ENCODE measurements around the gene SNX7.

Gene SNX7

DNA sequence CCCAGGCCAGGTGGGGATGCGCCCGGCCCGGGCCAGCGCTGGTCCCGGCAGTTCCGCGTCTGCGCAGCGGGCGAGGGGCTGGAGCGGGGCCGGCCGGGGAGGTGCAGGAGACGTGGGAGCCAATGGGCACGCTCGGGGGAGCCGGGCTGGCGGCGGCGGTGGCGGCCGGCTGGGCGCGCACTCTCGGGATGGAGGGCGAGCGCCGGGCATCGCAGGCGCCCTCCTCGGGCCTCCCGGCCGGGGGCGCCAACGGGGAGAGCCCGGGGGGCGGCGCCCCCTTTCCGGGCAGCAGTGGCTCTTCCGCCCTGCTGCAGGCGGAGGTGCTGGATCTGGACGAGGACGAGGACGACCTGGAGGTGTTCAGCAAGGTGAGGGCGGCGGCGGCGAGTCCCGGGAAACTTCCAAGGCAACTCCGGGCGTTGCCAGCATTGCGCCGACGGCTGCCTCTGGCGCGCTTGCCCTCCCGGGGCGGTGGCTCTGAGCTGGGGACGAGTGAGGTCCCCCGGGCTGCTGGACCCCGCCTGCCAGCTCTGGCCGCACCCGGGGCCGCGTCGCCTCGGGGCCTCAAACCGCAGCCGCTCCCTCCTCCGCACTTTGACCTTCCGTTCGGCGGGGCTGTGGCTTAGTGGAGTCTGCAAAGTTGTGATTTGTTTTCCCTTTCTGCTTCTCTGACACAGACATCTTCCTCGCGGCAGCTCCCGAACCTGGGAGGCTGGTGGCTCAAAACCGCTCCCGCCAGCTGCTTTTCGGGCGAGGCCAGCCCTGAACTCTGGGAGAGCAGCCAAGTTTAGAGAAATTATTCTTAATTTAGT, at the start of gene SNX7:
SNX7 (plus strand) TSS at position 178 of the 812 bp plus-strand sequence; CDS start at position 189, 11 bp downstream.
- H3K4me3 Mint-ChIP-seq = peak within 1 kb of the TSS; percentile 81
- no peaks in the 10 kb centered on the region for H3K36me3 Mint-ChIP-seq (ENCODE audit: insufficient read depth)
- no peak within 1 kb of the TSS for H3K27ac Mint-ChIP-seq (ENCODE audit: low read depth)
- H3K4me1 Mint-ChIP-seq = peaks cover 10% of the 10 kb centered on the region
- H3K27me3 Mint-ChIP-seq = peaks cover 71% of the 10 kb centered on the region
- ATAC-seq (replicated peaks; ENCODE audit: extremely low read depth, poor library complexity, severe bottlenecking) (no peak), DNase-seq (ENCODE audit: low spot score in 2 of 2) (no peak)
- no peaks in the 10 kb centered on the region for H3K9me3 Mint-ChIP-seq

- ATAC-seq (replicated peaks; ENCODE audit: extremely low read depth, poor library complexity, severe bottlenecking) = no peak
- Mint-ChIP-seq H3K4me3 (no peak overlapping the region), H3K9me3 (no peaks in the 10 kb centered on the region), H3K27me3 (peaks cover 8% of the 10 kb centered on the region), H3K36me3 (ENCODE audit: insufficient read depth) (peaks cover 1% of the 10 kb centered on the region), H3K4me1 (no peaks in the 10 kb centered on the region), H3K27ac (ENCODE audit: low read depth) (no peak overlapping the region)
- no peak for DNase-seq (ENCODE audit: low spot score in 2 of 2)
These were observed 24.2 kb upstream of the SNX7 start for GRCh38 chr1:98637316-98637715.

DNA sequence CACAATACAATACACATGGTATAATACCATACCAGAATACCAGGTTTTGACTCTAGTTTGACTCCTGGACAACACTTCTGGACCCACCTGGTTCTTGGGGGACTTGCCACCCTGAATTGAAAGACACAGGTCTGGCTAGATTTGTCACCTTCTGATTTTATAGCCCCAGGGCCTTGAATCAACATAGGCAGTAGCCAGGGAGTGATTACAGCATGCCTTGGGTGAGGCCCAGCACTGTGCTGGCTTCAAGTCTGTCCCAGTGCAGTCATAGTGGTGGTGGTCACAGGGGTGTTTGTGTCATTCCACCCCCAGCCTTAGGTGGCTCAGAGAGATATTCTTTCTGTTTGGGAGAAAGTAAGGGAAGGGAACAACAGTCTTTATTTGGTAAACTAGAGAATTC, 23.3 kb upstream of the SNX7 start:
- DNase-seq (ENCODE audit: low spot score in 2 of 2) (no peak), ATAC-seq (replicated peaks; ENCODE audit: extremely low read depth, poor library complexity, severe bottlenecking) (no peak)
- H3K27me3 Mint-ChIP-seq = peaks cover 8% of the 10 kb centered on the region
- H3K4me1 Mint-ChIP-seq = no peaks in the 10 kb centered on the region
- H3K9me3 Mint-ChIP-seq = no peaks in the 10 kb centered on the region
- H3K4me3 Mint-ChIP-seq = no peak overlapping the region
- peaks cover 1% of the 10 kb centered on the region for H3K36me3 Mint-ChIP-seq (ENCODE audit: insufficient read depth)
- H3K27ac Mint-ChIP-seq (ENCODE audit: low read depth) = no peak overlapping the region

DNA sequence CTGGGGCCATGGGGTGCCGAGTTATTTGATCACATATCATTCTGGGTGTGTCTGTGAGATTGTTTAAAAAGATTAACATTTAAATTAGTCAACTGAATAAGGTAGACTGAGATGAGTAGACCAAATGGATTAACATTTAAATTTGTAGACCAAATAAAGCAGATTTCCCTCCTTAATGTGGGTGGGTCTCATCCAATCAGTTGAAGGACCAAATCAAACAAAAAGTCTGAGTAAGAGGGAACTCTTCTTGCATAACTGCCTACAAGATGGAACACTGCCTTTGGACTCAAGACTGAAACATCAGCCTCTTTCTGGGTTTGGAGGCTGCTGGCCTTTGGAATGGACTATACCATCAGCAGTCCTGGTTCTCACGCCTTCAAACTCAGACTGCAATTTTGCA, 17.0 kb upstream of the SNX7 start:
- Mint-ChIP-seq H3K27ac (ENCODE audit: low read depth) (no peak overlapping the region), H3K36me3 (ENCODE audit: insufficient read depth) (peaks cover 1% of the 10 kb centered on the region), H3K27me3 (peaks cover 5% of the 10 kb centered on the region), H3K4me3 (no peak overlapping the region), H3K4me1 (no peaks in the 10 kb centered on the region), H3K9me3 (no peaks in the 10 kb centered on the region)
- DNase-seq (ENCODE audit: low spot score in 2 of 2) = no peak
- ATAC-seq (replicated peaks; ENCODE audit: extremely low read depth, poor library complexity, severe bottlenecking) = no peak

GRCh38 chr1:98651116-98651632, 10.3 kb upstream of the SNX7 start:
- Mint-ChIP-seq H3K4me3 (no peak overlapping the region), H3K27ac (ENCODE audit: low read depth) (no peak overlapping the region), H3K36me3 (ENCODE audit: insufficient read depth) (no peaks in the 10 kb centered on the region), H3K27me3 (no peaks in the 10 kb centered on the region), H3K4me1 (no peaks in the 10 kb centered on the region), H3K9me3 (no peaks in the 10 kb centered on the region)
- ATAC-seq (replicated peaks; ENCODE audit: extremely low read depth, poor library complexity, severe bottlenecking) (no peak), DNase-seq (ENCODE audit: low spot score in 2 of 2) (no peak)

DNA sequence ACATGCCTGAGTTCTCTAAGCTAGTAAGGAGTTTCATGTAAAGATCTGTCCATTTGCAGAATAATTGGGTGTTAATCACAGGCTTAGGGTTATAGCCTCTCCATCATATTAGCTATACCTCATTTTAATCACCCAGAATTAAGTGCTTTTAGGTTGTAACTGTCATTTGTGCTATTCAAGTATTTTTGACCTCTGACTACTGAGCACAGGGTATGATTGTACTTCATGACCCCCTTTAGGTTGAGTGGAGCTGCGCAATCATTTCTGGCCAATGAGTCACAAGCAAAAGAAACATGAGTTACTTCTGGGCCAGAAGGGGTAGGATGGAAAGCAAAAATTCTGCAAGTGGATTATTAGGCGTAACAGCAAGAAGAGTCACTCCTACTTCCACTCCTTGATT, 8.4 kb upstream of the SNX7 start:
- H3K36me3 Mint-ChIP-seq (ENCODE audit: insufficient read depth) = no peaks in the 10 kb centered on the region
- DNase-seq (ENCODE audit: low spot score in 2 of 2) (no peak), ATAC-seq (replicated peaks; ENCODE audit: extremely low read depth, poor library complexity, severe bottlenecking) (no peak)
- no peaks in the 10 kb centered on the region for H3K4me1 Mint-ChIP-seq
- H3K27me3 Mint-ChIP-seq = no peaks in the 10 kb centered on the region
- no peak overlapping the region for H3K27ac Mint-ChIP-seq (ENCODE audit: low read depth)
- no peak overlapping the region for H3K4me3 Mint-ChIP-seq
- no peaks in the 10 kb centered on the region for H3K9me3 Mint-ChIP-seq

DNA sequence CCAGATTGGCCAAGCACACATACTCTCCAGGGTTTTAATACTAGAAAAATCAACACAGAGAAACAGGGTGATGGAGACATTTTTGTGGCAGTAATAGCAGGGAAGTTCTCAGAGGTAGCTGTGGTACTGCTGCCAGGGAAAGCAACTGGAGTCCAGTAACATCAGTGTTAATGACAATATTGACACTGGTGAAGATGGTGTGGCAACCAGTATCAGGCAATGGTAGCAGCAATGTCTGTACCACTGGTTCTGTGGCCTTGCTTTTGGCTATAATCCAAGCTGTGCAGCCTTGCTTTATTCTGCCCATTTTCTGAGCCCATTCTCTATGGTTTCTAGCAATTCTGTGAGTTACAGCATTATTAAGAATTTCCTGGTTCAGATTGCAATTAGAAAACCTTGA, 1.6 kb upstream of the SNX7 start:
- no peak for ATAC-seq (replicated peaks; ENCODE audit: extremely low read depth, poor library complexity, severe bottlenecking)
- H3K27me3 Mint-ChIP-seq = peaks cover 56% of the 10 kb centered on the region
- H3K27ac Mint-ChIP-seq (ENCODE audit: low read depth) = no peak overlapping the region

DNA sequence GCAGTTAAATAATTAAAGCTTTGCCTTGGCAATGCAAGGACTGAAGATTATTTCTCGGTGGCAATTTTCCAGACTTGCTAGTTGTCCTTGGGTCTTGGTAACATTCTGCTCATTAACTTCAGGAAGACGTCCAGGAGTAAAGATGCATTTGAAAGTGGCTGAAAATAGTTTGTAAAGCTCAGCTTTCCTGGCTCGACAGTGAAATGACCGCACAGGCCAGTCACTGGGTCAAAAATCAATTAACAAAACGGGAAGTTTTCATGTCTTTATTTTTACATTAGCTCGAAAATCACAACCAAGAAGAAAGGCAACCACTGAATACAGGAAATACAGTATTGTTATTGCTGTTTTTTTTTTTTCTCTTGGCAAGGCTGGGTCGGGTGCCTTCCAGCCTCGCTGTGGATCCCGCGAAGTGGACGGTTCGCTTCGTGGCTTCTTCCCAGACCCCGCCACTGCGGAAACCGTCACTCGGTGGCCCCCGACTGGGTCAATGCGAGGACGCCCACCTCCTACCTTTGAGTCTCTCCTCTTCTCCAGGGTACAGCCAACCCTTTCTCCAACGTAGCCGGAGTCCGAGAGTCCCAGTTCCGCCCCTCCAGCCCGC, 479 bp upstream of the SNX7 start:
- Mint-ChIP-seq H3K36me3 (ENCODE audit: insufficient read depth) (no peaks in the 10 kb centered on the region), H3K9me3 (no peaks in the 10 kb centered on the region), H3K27ac (ENCODE audit: low read depth) (no peak overlapping the region), H3K4me3 (peak overlapping the region; percentile 61), H3K27me3 (peaks cover 64% of the 10 kb centered on the region), H3K4me1 (peaks cover 10% of the 10 kb centered on the region)
- DNase-seq (ENCODE audit: low spot score in 2 of 2) (no peak), ATAC-seq (replicated peaks; ENCODE audit: extremely low read depth, poor library complexity, severe bottlenecking) (no peak)

More for the DNA sequence above, 1.6 kb upstream of the SNX7 start:
- Mint-ChIP-seq H3K9me3 (no peaks in the 10 kb centered on the region), H3K4me1 (peaks cover 10% of the 10 kb centered on the region), H3K36me3 (ENCODE audit: insufficient read depth) (no peaks in the 10 kb centered on the region), H3K4me3 (no peak overlapping the region)
- DNase-seq (ENCODE audit: low spot score in 2 of 2) = no peak

DNA sequence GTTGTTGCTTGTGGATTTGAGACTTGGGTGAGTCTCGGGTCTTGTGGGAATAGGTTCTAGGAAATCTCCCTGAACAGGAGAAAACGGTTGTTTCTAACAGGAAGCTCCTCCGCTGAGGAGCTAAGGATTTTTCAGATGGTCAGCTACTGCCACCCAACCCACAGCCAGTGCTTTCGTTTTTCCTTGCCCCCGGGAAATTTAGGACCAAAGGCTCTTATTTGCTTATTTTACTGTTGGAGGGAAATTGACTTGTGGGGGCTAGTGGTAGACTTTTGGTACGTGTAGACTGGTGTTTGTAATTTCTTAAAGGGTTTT, 792 bp downstream of the SNX7 start:
- no peak for ATAC-seq (replicated peaks; ENCODE audit: extremely low read depth, poor library complexity, severe bottlenecking)
- H3K9me3 Mint-ChIP-seq = no peaks in the 10 kb centered on the region
- H3K27ac Mint-ChIP-seq (ENCODE audit: low read depth) = no peak overlapping the region
- peaks cover 74% of the 10 kb centered on the region for H3K27me3 Mint-ChIP-seq
- peaks cover 10% of the 10 kb centered on the region for H3K4me1 Mint-ChIP-seq
- peak overlapping the region; percentile 81 for H3K4me3 Mint-ChIP-seq
- DNase-seq (ENCODE audit: low spot score in 2 of 2) = no peak
- no peaks in the 10 kb centered on the region for H3K36me3 Mint-ChIP-seq (ENCODE audit: insufficient read depth)

DNA sequence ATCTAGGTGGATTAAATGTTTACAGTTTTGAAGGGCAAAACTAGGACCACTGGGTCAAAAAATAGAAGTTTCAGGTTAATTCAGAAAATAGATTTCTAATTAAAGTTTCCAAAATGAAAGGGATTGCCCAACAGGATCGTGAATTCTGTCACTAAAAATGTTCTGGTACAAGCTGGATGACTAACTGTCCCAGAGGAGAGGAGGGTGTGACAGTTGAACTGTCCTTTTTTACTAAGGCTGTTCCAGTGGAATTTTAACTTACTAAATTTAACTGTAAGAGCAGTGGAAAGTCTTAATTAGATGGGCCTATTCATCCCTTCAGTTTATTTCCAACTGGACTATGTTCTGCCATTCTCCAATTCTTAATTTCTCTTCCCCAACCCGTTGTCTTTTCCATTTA, 7.2 kb downstream of the SNX7 start:
- H3K27ac Mint-ChIP-seq (ENCODE audit: low read depth) = no peak overlapping the region
- no peaks in the 10 kb centered on the region for H3K36me3 Mint-ChIP-seq (ENCODE audit: insufficient read depth)
- no peaks in the 10 kb centered on the region for H3K4me1 Mint-ChIP-seq

DNA sequence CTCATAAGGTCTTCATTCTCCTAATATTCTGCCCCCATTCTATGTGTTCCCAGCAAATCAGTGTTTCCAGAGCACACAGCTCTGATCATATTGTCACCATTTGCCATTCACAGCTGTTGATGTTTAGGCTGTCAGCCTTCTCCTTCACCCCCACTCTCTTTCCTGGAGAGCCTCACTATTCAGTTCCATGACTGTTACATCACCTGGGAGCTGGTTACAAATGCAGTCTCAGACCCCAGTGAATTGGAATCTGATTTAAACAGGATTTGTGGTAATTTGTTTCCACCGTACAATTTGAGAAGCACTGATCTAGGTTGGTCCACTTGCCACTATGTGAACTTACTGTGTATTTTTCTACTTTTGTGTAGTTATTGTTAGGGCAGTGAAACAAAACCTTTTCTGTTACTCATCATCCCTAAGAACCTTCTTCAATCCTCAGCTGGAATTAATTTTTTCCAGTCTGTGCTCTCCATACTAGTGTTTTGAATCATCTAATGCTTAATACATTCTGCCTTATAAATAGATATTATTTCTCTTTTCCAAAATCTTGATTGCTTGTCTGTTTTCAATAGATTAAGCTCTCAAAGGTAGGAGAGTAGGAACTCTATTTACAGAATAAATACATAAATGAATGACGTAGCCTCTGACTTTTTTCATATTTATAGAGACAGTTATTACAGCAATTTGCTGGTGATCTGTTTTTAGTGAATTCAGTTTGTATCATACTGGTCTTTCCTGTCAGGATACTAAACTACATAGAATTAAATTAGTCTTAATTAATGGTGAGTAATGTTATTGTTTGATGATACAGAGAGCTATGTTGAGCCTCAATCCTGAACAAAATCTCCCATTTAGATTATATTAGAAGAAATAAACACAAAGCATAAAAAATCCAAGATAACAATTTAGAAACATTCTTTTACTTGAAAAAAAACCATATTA, 8.1 kb downstream of the SNX7 start:
- H3K27ac Mint-ChIP-seq (ENCODE audit: low read depth) = no peak overlapping the region

More for the DNA sequence above, 7.2 kb downstream of the SNX7 start:
- H3K4me3 Mint-ChIP-seq = no peak overlapping the region
- DNase-seq (ENCODE audit: low spot score in 2 of 2) = no peak
- H3K27me3 Mint-ChIP-seq = peaks cover 38% of the 10 kb centered on the region
- H3K9me3 Mint-ChIP-seq = no peaks in the 10 kb centered on the region
- no peak for ATAC-seq (replicated peaks; ENCODE audit: extremely low read depth, poor library complexity, severe bottlenecking)

GRCh38 chr1:98672189-98672588, 10.7 kb downstream of the SNX7 start:
- Mint-ChIP-seq H3K4me3 (no peak overlapping the region), H3K27me3 (peaks cover 9% of the 10 kb centered on the region), H3K4me1 (no peaks in the 10 kb centered on the region), H3K9me3 (no peaks in the 10 kb centered on the region), H3K27ac (ENCODE audit: low read depth) (no peak overlapping the region), H3K36me3 (ENCODE audit: insufficient read depth) (no peaks in the 10 kb centered on the region)
- DNase-seq (ENCODE audit: low spot score in 2 of 2) (no peak), ATAC-seq (replicated peaks; ENCODE audit: extremely low read depth, poor library complexity, severe bottlenecking) (no peak)

More for the DNA sequence above, 8.1 kb downstream of the SNX7 start:
- ATAC-seq (replicated peaks; ENCODE audit: extremely low read depth, poor library complexity, severe bottlenecking) (no peak), DNase-seq (ENCODE audit: low spot score in 2 of 2) (no peak)
- H3K4me1 Mint-ChIP-seq = no peaks in the 10 kb centered on the region
- no peaks in the 10 kb centered on the region for H3K36me3 Mint-ChIP-seq (ENCODE audit: insufficient read depth)
- no peaks in the 10 kb centered on the region for H3K9me3 Mint-ChIP-seq
- H3K4me3 Mint-ChIP-seq = no peak overlapping the region
- H3K27me3 Mint-ChIP-seq = peaks cover 29% of the 10 kb centered on the region
